Heart left ventricle (tissue), 16 donors: ENCODE measurements around the gene TEDDM1. TPM values are rescaled to one million over a fixed set of nuclear protein-coding genes. Genes with fewer than 3 reads are reported as not detected.
A peak's percentile ranks its signal among the peaks of the same experiment; 100 is the strongest.

Source experiments
- ATAC-seq, 4 donors: fragments of 200-7000 bp; cut with Tn5 transposase; one replicate each; pipeline ENCODE4 v1.9.1; 2020 to 2022; ENCODE audit warnings: moderate library complexity in 4 of 4, mild to moderate bottlenecking in 3 of 4, moderate number of reproducible peaks in 1 of 4
- DNase-seq, 5 donors: peaks; one replicate each; pipeline ENCODE4 v3.0.0-alpha.2; 2020
- H3K27ac ChIP-seq, 12 donors: fragments of 200-600 bp; sonication (generic) in 4 of 12; one replicate each; pipeline versions ENCODE4 v1.5.0 to v1.8.0; 2016 to 2022; ENCODE audit warnings: mild to moderate bottlenecking in 2 of 12
- H3K27me3 ChIP-seq, 9 donors: fragments of 200-600 bp; sonication (generic) in 2 of 9; one replicate each; pipeline versions ENCODE4 v1.5.1 to v1.8.0; 2016 to 2022; ENCODE audit warnings: mild to moderate bottlenecking in 3 of 9
- H3K36me3 ChIP-seq, 9 donors: fragments of 200-600 bp; sonication (generic) in 2 of 9; one replicate each; pipeline versions ENCODE4 v1.5.0 to v1.8.0; 2018 to 2022; ENCODE audit warnings: mild to moderate bottlenecking in 2 of 9
- H3K4me1 ChIP-seq, 12 donors: fragments of 200-600 bp; sonication (generic) in 4 of 12; one replicate each; pipeline versions ENCODE4 v1.5.0 to v1.8.0; 2016 to 2022; ENCODE audit warnings: mild to moderate bottlenecking in 3 of 12
- H3K4me3 ChIP-seq, 12 donors: fragments of 200-600 bp; sonication (generic) in 4 of 12; one replicate each; pipeline versions ENCODE4 v1.5.0 to v1.8.0; 2017 to 2022; ENCODE audit warnings: mild to moderate bottlenecking in 9 of 12, moderate library complexity in 4 of 12
- H3K9me3 ChIP-seq, 12 donors: fragments of 200-600 bp; sonication (generic) in 4 of 12; one replicate each; pipeline versions ENCODE4 v1.5.0 to v1.8.0; 2016 to 2022; ENCODE audit warnings: mild to moderate bottlenecking in 1 of 12
- POLR2A ChIP-seq, 2 donors: fragments of 450-650 bp; IDR thresholded peaks; one replicate each; pipeline ENCODE4 v1.6.1; 2017; ENCODE audit warnings: antibody characterized with exemption in 2 of 2, mild to moderate bottlenecking in 2 of 2, moderate library complexity in 2 of 2
- WGBS, 4 donors: extraction: QIAGEN DNeasy Blood & Tissue Kit in 2 of 4; methylation state at CpG; one replicate each; pipeline versions ENCODE4 v1.1.5 to v1.1.7; 2013 to 2018; 5-methylcytosine and 5-hydroxymethylcytosine counted together
- intact Hi-C, 10 donors: fragments of 100-400 bp; cut with DNase I; formaldehyde crosslinking; loops; one replicate each; pipeline versions ENCODE4 v1.11.1 to v1.14.2; 2022
- polyA plus RNA-seq, 2 donors: library from polyadenylated mRNA; stranded (reverse); fragments of 200-250 nt; gene quantifications; one replicate each; pipeline ENCODE4 v1.2.3, GENCODE V29; 2013
- total RNA-seq, 9 donors: library from RNA; depleted of rRNA in 2 of 9; stranded (reverse); fragments of >200 nt in 2 of 9; fragmentation: NEBNext Ultra II Directional in 3 of 9; extraction: Animal tissue kit (Norgen Biotek cat#: 25700) in 3 of 9; gene quantifications; one replicate each; pipeline versions ENCODE4 v1.1.0 to v1.2.4, GENCODE V29; 2016 to 2023
- TF ChIP-seq, protein P1 (sequence below), 12 donors: fragments of 200-600 bp; sonication (generic) in 4 of 12; IDR thresholded peaks; one replicate each; pipeline versions ENCODE4 v1.5.0 to v1.8.0; 2018 to 2022; ENCODE audit warnings: antibody characterized with exemption in 12 of 12, mild to moderate bottlenecking in 5 of 12
- donor health status: ischemic (EF 13 %, LVEDD 7.1; RV severe dilation, severe dysfunction).
- donor health status: healthy with polysubstance abuse.
- donor health status: DM: no; HTN: yes; CAD: no.
- donor health status: DM: no; HTN: no; CAD: no.
- donor health status: ischemic (EF 25% LVEDD 6.9; RV normal size, moderate dysfunction).
- donor health status: ischemic (EF 25% LVEDD 5.7; RV mildly dilated, moderate dysfunction).
- donor health status: healthy.
- donor health status: DM: yes; HTN: yes; CAD: no.
- donor health status: ischemic (EF 35%, LVEDD 5.7; RV mildly dilated, moderate dysfunction).
- donor health status: nonischemic (EF 11% LVEDD 7.7; RV severe dilation, severe dysfunction).
- donor health status: DM: yes; HTN: yes; CAD: no.
- donor health status: PGD.
- donor health status: ischemic (EF 29% LVEDD 5.4; RV normal size, mild dysfunction).
- donor health status: nonischemic (EF 23%, LVEDD 6.1; RV moderate dilation, normal function).

The TEDDM1 gene
- total and polyA plus RNA-seq, 11 donors, result not detected

DNA sequence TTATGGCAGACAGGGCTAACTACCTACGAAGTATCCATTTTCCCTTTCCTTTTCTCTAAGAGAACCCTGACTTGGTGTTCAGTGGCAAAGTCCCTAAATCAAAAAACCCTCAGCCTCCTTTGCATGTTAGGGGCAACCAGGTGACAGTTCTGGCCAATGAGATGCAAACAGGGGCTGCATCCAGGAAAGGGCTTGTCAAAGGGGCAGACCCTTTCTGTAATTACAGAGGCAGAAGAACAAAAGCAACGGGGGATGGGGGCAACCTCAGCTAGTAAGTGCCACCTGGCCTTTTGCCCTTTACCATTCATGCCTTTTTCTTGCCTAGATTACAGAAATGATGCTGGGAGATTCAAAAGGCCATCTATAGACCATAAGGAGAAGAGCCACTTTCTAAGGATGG is 43.3 kb downstream of the TEDDM1 start:
- WGBS, 4 donors, result 85 to 91% (median 89%) methylated on average over 2 of the region's 2 CpGs
- intact Hi-C loops, result no loop called here
- H3K4me1 ChIP-seq, result peaks cover 0 to 20% (median 0%) of the 10 kb centered on the region in 12 donors
- TF ChIP-seq, protein P1, sequence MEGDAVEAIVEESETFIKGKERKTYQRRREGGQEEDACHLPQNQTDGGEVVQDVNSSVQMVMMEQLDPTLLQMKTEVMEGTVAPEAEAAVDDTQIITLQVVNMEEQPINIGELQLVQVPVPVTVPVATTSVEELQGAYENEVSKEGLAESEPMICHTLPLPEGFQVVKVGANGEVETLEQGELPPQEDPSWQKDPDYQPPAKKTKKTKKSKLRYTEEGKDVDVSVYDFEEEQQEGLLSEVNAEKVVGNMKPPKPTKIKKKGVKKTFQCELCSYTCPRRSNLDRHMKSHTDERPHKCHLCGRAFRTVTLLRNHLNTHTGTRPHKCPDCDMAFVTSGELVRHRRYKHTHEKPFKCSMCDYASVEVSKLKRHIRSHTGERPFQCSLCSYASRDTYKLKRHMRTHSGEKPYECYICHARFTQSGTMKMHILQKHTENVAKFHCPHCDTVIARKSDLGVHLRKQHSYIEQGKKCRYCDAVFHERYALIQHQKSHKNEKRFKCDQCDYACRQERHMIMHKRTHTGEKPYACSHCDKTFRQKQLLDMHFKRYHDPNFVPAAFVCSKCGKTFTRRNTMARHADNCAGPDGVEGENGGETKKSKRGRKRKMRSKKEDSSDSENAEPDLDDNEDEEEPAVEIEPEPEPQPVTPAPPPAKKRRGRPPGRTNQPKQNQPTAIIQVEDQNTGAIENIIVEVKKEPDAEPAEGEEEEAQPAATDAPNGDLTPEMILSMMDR (IDR thresholded peaks at IDR 0.05), result no peak
- no peak for TF ChIP-seq POLR2A (IDR thresholded peaks at IDR 0.05)
- no peaks in the 10 kb centered on the region for H3K9me3 ChIP-seq
- H3K4me3 ChIP-seq, result no peak overlapping the region
- ATAC-seq, result no peak
- H3K36me3 ChIP-seq, result no peaks in the 10 kb centered on the region
- H3K27me3 ChIP-seq, result no peaks in the 10 kb centered on the region
- DNase-seq, result no peak
- no peak overlapping the region for H3K27ac ChIP-seq

DNA sequence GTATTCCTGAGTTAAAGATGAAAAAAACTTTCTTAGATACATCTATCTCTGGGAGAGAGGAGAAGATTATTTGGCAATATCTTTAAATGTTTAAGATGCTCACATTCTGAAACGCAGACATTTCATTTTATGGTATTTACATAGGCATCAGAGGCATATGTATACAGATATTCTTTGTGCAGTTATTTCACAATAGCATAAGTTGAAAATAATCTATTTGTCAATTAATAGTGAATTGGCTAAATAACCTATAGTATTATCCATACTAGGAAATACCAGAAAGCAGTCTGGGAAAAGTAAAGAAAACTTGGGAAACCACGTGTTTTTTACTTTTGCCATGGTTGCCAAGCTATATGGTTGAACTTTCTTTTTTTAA is 44.8 kb downstream of the TEDDM1 start:
- Histone ChIP-seq H3K4me3 (no peak overlapping the region), H3K9me3 (no peaks in the 10 kb centered on the region), H3K36me3 (no peaks in the 10 kb centered on the region), H3K4me1 (peaks cover 0 to 26% (median 0%) of the 10 kb centered on the region in 12 donors), H3K27me3 (no peaks in the 10 kb centered on the region), H3K27ac (no peak overlapping the region)
- no peak for TF ChIP-seq POLR2A (IDR thresholded peaks at IDR 0.05)
- TF ChIP-seq, protein P1 (IDR thresholded peaks at IDR 0.05), result no peak
- DNase-seq (no peak), ATAC-seq (no peak)
- WGBS, 4 donors, result 63 to 95% (median 90%) methylated on average over 2 of the region's 2 CpGs
- intact Hi-C loops, result no loop called here

DNA sequence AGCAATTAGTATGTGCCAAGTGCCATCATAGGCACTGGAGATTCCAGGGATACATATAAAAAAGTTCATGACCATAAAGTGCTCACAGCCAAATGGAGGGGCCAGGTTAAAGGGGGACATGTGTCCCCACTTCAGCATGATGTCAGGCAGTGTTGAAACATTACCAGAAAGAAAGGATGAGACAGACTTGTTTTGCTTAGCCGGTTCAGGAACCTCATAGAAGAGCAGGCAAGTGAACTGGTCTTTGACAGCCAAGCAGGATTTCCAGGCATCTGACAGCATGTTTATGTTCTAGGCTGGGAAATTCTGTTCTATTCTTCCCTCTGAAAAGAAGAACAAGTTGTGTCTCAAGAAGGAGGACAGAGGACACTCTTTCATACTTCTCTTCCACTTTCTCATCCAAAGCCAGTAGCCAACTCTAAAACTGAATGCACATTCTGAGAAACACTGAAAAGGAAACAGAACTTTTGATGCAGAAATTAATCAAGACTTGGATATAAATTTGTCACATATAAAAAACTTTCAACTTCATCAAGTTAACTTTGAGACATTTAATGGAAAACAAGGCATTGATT is 48.6 kb downstream of the TEDDM1 start:
- intact Hi-C loops, result no loop called here
- no peaks in the 10 kb centered on the region for H3K27me3 ChIP-seq
- H3K9me3 ChIP-seq, result no peaks in the 10 kb centered on the region
- H3K4me1 ChIP-seq, result peaks cover 0 to 23% (median 2%) of the 10 kb centered on the region in 12 donors
- ATAC-seq (no peak), DNase-seq (no peak)
- peak overlapping the region in 2 of 12 donors; percentile 3 to 7 for H3K27ac ChIP-seq
- no peak overlapping the region for H3K4me3 ChIP-seq
- 53 to 84% (median 64%) methylated on average over 1 of the region's 1 CpG for WGBS, 4 donors
- TF ChIP-seq, protein P1 (IDR thresholded peaks at IDR 0.05), result no peak
- TF ChIP-seq POLR2A (IDR thresholded peaks at IDR 0.05), result no peak
- no peaks in the 10 kb centered on the region for H3K36me3 ChIP-seq

DNA sequence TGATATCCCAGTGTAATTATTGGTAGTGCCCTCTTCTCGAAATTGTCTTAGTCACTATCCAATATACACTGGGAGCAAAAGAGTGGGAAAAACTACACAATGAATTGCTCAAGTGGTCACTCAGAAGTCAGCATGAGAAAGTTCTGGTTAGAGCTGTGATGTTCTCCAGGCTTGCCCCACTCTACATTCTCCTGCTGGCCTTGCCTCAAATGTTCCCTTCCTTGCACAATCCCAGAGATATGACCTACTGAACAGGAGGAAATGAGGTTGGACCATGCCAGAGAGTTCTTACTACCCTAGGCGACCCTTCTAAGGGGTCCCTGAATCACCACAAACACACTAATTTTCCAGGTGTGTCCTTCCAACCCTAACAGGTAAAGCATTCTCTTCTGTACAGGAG is 49.6 kb downstream of the TEDDM1 start:
- intact Hi-C loops, result no loop called here
- peak in 3 of 4 donors; percentile 18 to 66 (median 62) for ATAC-seq

More for the DNA sequence above, 49.6 kb downstream of the TEDDM1 start:
- H3K36me3 ChIP-seq, result no peaks in the 10 kb centered on the region
- H3K9me3 ChIP-seq, result no peaks in the 10 kb centered on the region
- no peaks in the 10 kb centered on the region for H3K27me3 ChIP-seq
- no peak for DNase-seq
- peaks cover 0 to 23% (median 2%) of the 10 kb centered on the region in 12 donors for H3K4me1 ChIP-seq
- peak overlapping the region in 4 of 12 donors; percentile 39 to 90 (median 80) for H3K27ac ChIP-seq
- WGBS, 4 donors, result 83 to 95% (median 87%) methylated on average over 2 of the region's 2 CpGs
- TF ChIP-seq POLR2A (IDR thresholded peaks at IDR 0.05), result no peak
- TF ChIP-seq, protein P1 (IDR thresholded peaks at IDR 0.05), result no peak
- H3K4me3 ChIP-seq, result no peak overlapping the region
